Pulmonary artery endothelial cell (primary cell): ENCODE results near the gene TAS2R16. TPM values are rescaled to one million over a fixed set of nuclear protein-coding genes. Genes with fewer than 3 reads are reported as not detected.
A peak's percentile ranks its signal among the peaks of the same experiment; 100 is the strongest.

ENCODE experiments used
- DNase-seq: peaks from one replicate; pipeline ENCODE4 v3.0.0-alpha.2; 2011; ENCODE audit warnings: low read depth, low spot score
- total RNA-seq: library from RNA; depleted of rRNA; stranded (reverse); fragments of >200 nt; gene quantifications from 2 replicates; pipeline ENCODE4 v1.2.3, GENCODE V29; 2014

Gene TAS2R16
- total RNA-seq = not detected in 2 replicates

GRCh38 chr7:122995600-122995999 is at the start of gene TAS2R16:
TAS2R16 (minus strand) TSS chr7:122995700; CDS start chr7:122995634, 66 bp downstream.
- DNase-seq = no peak

- DNase-seq = no peak
These were observed 48.1 kb upstream of the TAS2R16 start for GRCh38 chr7:123043642-123044041.

GRCh38 chr7:123041101-123041500 is 45.6 kb upstream of the TAS2R16 start:
- DNase-seq = peak; percentile 77

DNA sequence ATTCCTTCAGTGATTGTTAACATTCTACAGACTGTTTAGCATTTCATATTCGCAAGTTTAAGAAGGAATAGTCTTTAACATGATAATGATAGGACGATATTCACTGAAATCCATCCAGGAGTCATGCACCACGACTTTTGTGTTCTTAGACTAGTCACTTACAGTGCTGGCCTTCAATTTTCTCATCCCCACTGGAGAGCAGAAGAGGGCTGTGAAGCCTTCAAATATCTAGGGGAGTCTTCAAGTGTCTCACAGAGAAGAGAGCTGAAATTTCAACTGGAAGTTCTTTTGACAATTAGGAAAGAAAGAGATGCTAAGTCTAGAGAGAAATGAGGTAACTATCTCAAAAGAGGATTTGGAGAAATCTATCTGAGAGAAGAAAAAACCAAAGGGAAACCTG is 43.8 kb upstream of the TAS2R16 start:
- DNase-seq = no peak

DNA sequence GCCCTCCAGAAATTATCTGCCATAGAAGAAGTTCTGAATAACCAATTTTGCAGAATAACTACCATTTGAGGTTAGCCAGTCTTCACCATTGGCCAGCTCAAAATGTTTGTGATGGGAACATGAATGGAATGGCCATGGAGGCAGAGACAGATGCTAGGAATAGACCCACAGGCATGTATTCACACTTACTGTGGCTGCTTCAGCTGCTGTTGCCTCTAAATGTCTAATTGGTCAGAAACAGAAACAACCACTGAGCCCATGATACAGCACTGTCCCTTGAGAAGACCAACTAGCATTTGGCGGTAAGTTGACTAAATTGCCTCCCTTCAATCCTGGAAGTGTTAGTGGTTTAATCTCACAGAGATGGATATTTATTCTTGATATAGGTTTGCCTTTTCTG is 38.6 kb upstream of the TAS2R16 start:
- no peak for DNase-seq

- DNase-seq = no peak
These were observed 35.1 kb upstream of the TAS2R16 start for GRCh38 chr7:123030631-123031030.

DNA sequence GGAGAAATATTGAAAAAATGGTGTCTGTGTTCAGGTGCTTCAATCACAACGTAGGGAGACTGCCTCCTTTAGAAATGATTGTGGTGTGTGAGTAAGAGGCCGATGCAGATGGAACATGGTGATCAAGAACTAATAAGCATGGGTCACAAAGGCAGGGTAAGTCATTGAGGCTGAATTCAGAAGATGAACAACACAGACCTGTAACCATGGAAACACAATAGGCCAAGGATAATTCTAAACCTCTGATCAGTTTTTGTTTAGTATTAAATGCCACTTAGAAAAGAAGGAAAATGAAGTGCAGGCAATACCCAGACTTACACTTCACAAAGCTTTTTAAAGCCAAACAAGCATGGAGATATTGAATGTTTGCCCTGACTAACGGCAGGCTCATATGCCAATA is 32.8 kb upstream of the TAS2R16 start:
- no peak for DNase-seq

DNA sequence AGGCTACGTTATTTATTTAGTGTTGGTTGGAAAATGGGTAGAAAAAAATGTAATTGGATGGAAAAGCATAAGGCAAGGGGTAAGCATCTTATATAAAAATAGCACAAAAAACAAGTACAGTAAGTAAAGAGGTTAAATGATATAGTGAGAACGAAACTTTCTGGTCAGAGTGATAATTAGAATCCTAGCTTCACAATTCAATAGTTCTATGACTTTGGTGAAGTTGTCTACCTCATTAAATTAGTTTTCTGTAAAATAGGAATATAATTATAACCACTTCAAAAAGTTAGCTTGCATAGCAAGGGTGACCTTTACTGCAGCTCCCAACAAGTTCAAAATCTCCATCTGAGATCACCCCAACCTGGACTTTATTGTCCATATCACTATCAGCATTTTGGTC is 30.8 kb upstream of the TAS2R16 start:
- DNase-seq = no peak

- peak; percentile 76 for DNase-seq
These were observed 29.7 kb upstream of the TAS2R16 start for GRCh38 chr7:123024989-123025758.

GRCh38 chr7:123023126-123023525 is 27.6 kb upstream of the TAS2R16 start:
- no peak for DNase-seq

GRCh38 chr7:123022576-123022975 is 27.1 kb upstream of the TAS2R16 start:
- no peak for DNase-seq

GRCh38 chr7:123012435-123012834 is 16.9 kb upstream of the TAS2R16 start:
- no peak for DNase-seq

DNA sequence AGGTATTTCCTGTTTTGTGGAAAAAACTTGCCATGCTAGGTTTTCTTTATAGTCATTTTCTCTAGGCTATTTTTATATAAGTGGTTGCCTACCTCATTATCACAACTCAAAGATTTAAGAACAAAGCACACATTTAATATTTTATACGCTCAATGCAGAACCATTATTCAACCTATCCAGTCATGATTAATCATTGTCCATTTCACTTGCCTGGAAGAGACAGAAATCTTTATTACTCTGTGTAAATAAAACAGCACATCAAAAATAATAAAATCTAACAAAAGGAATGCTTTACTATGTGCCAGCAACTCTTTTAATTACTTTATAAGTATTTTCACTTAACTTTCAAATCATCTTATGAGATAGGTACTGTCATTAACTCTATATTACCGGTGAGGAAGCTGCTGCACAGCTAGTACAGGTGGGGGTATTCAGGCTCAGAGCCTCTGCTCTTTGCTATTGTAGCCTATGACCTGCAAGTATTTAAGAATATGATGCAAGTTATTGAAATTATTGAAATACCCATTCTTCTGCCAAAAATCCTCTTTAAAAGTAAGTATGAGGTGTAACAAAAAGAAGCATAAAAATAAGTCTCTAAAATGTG is 16.4 kb upstream of the TAS2R16 start:
- no peak for DNase-seq

DNA sequence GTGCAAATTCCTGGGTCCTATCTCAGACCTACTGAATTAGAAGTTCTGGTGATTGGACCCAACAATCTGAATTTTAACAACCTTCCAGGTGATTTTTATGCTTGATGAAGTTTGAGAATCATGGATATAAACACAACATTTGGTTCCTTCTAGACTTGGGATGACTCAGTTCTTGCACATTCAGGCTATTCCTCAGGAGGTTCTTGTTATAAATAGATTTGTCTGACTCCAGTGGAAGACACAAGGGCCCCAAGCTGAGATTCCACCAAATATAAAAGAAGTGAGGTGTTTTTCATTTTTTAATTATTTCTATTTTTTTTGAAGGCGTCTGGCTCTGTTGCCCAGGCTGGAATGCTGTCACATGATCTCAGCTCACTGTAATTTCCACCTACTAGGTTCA is 9.4 kb upstream of the TAS2R16 start:
- no peak for DNase-seq

DNA sequence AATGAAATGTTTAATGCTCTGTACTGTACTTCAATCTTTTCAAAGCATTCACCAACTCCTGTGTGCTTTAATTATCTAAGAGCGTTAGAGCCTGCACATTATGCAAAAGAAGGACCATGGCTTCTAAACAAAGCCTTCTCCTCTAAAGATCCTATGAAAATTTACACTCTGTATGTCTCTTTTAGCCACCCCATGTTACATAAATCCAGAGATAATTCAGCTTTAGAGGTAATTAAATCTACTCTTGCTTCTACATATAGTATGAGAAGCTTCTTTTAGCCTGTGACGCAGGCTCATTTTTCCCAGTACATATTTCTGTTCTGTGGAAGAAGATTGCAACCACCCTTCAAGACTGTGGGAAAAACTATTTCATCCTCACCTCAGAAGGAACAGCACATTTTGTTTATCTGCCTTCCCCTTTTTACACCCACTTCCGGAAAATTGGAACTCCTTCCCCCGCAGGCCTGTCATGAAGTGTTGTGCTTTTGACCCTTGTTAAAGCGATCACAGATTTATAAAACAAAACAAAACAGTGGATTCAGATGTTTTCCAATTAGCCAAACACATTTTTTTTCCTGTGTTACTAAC is 8.1 kb upstream of the TAS2R16 start:
- no peak for DNase-seq

DNA sequence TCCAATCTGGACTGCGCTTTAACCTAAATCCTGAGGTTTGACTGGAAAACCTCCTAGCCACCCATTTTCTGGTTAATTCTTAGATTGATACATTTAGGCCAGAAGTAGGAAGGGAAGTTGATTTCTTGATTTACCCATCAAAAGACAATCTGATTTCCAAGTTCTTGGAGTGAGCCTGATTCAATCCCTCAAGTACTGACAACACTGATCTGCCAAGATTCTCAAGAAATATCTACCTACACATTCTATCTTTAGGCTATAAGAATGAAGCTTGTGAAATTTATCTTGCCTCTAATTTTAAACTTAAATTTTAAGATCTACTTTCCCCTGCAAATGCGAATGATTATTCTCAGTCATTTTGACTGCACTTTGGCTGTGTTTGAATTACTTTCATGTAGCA is 5.9 kb downstream of the TAS2R16 start:
- DNase-seq = no peak

DNA sequence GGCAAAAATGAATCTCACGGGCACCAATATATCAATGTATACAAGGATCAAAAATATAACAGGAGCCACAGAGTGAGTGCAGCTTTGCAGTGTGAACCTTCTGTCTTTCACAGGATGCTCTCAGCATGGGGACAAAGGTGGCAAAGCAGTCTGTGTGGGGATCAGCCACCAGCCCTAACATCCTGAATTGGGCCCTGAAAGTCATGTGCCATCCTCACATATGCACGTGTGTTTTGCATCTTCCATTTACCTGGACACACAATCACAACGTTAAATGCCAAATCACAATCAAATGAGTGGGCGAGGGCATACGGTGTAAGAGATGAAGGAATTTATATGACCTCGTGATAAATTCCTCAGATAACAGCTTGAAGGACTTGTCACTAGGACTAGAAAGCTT is 6.5 kb downstream of the TAS2R16 start:
- no peak for DNase-seq

DNA sequence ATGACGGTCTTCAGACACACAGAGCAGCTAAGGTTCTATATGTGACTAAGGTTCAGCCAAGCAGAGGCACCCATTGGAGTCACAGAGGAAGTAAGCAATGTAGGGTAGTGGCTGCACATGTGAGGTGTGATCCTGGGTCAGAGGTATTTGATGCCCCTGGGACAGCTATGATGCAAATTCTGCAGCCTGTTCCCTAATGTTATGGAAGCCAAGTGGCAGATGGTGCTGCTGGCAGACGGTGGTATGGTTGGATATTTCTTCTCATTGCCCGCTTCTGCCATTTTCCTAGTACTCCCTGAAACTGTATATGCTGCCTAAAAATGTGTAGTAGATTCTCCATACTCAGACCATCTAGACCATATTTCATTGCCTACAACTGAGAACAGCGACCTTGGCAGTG is 7.2 kb downstream of the TAS2R16 start:
- no peak for DNase-seq

DNA sequence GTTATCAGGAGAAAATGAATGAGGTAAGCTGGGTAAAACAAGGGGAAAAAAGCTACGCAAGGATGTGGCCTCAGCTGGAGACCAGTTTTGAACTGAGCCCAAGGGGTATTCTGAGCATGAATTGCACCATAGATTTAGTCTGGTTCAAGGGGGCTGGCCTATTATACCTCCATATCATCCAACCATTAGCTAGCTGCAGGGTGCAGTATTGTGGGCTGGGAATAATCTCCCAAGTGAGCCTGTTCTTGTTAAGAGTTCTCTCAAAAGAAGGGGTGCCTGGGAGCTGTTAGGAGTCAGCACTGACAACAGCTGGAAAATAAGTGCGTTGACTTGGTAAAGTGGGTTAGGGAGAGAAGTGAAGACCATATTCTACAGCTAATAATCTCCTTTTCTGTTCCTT is 8.0 kb downstream of the TAS2R16 start:
- no peak for DNase-seq

- no peak for DNase-seq
These were observed 11.5 kb downstream of the TAS2R16 start for GRCh38 chr7:122984021-122984420.

- DNase-seq = no peak
These were observed 12.2 kb downstream of the TAS2R16 start for GRCh38 chr7:122983261-122983660.

GRCh38 chr7:122975341-122975740 is 20.2 kb downstream of the TAS2R16 start:
- no peak for DNase-seq

DNA sequence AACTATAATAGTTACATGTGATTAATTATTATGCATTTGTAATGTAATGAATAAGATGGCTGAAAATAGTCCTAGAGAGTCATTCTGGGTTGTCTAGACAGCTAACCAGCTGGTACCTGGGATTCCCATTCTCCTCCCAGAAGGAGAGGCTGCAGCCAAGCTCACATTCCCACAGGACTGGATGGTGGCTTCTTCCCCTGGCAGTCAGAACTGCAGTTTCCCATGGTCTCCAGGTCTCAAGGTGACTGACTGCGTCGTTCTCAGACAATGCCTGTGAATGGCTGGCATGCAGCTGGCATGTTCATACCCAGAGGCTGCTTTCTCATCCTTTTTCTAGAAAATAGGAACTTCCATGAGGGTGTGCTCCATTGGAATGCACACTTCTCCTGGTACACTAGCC is 21.3 kb downstream of the TAS2R16 start:
- DNase-seq = no peak
